Measurements from ENCODE around the gene MYO18A.

DNA sequence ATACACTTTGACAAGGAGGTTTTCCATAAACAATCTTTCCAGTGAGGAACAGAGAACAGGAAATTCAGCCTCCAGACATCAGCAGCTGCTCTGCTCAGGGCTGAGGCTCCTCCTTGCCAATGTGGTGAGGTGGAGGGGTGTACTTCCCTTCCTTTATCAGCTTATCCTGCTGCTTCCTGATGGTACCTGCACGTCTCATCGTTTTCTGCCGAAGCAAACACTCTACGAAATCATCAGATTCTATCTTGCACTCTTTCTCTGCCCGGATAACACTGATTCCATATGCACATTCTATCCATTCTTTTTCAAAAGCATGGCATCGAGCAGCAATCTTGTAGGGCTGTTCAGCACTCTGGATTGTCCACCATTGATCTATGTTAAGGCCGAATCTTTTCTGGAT lies 159.0 kb downstream of the MYO18A start:
- TF ChIP-seq, protein P1, sequence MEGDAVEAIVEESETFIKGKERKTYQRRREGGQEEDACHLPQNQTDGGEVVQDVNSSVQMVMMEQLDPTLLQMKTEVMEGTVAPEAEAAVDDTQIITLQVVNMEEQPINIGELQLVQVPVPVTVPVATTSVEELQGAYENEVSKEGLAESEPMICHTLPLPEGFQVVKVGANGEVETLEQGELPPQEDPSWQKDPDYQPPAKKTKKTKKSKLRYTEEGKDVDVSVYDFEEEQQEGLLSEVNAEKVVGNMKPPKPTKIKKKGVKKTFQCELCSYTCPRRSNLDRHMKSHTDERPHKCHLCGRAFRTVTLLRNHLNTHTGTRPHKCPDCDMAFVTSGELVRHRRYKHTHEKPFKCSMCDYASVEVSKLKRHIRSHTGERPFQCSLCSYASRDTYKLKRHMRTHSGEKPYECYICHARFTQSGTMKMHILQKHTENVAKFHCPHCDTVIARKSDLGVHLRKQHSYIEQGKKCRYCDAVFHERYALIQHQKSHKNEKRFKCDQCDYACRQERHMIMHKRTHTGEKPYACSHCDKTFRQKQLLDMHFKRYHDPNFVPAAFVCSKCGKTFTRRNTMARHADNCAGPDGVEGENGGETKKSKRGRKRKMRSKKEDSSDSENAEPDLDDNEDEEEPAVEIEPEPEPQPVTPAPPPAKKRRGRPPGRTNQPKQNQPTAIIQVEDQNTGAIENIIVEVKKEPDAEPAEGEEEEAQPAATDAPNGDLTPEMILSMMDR (IDR thresholded peaks at IDR 0.05): no peak
- TF ChIP-seq POLR2A (IDR thresholded peaks at IDR 0.05) (no peak), EP300 (IDR thresholded peaks at IDR 0.05) (no peak)
